Medulla oblongata (tissue), 1 donor: Measurements from ENCODE around the gene FMO4.
"Not testable (repeated sequence)": the region's sequence is repeated elsewhere in the genome, so short reads cannot be mapped to it uniquely, and the experiment has no call there.

Source experiments
- DNase-seq: peaks from one replicate; pipeline ENCODE4 v3.0.0-alpha.2; 2015; ENCODE audit errors: extremely low spot score

FMO4 gene

GRCh38 chr1:171313835-171314320, at the start of gene FMO4:
Gene FMO4, plus strand, starts transcription at chr1:171314183. Its CDS starts 5,643 bp downstream, at chr1:171319826.
- DNase-seq: peak; percentile 99

- no peak for DNase-seq
Observed at GRCh38 chr1:171265686-171266085, 48.3 kb upstream of the FMO4 start.

GRCh38 chr1:171266930-171267329, 47.1 kb upstream of the FMO4 start:
- no peak for DNase-seq

- no peak for DNase-seq
Observed at GRCh38 chr1:171267391-171267790, 46.6 kb upstream of the FMO4 start.

- DNase-seq: no peak
Observed at GRCh38 chr1:171270806-171271205, 43.2 kb upstream of the FMO4 start.

- no peak for DNase-seq
Observed at GRCh38 chr1:171277534-171277933, 36.4 kb upstream of the FMO4 start.

GRCh38 chr1:171279234-171279633, 34.7 kb upstream of the FMO4 start:
- DNase-seq: no peak

- no peak for DNase-seq
Observed at GRCh38 chr1:171279678-171280077, 34.3 kb upstream of the FMO4 start.

GRCh38 chr1:171280599-171280998, 33.4 kb upstream of the FMO4 start:
- DNase-seq: no peak

GRCh38 chr1:171286032-171286705, 27.8 kb upstream of the FMO4 start:
- DNase-seq: no peak

GRCh38 chr1:171290621-171291020, 23.4 kb upstream of the FMO4 start:
- DNase-seq: no peak

- DNase-seq: no peak
Observed at GRCh38 chr1:171292799-171293198, 21.2 kb upstream of the FMO4 start.

- DNase-seq: not testable (repeated sequence)
Observed at GRCh38 chr1:171295383-171295782, 18.6 kb upstream of the FMO4 start.

- no peak for DNase-seq
Observed at GRCh38 chr1:171295821-171296220, 18.2 kb upstream of the FMO4 start.

- no peak for DNase-seq
Observed at GRCh38 chr1:171296897-171297296, 17.1 kb upstream of the FMO4 start.

- no peak for DNase-seq
Observed at GRCh38 chr1:171298696-171299095, 15.3 kb upstream of the FMO4 start.

- DNase-seq: no peak
Observed at GRCh38 chr1:171299342-171299741, 14.6 kb upstream of the FMO4 start.

GRCh38 chr1:171300401-171300800, 13.6 kb upstream of the FMO4 start:
- DNase-seq: no peak

- DNase-seq: no peak
Observed at GRCh38 chr1:171310661-171311087, 3.3 kb upstream of the FMO4 start.

- DNase-seq: no peak
Observed at GRCh38 chr1:171311771-171312558, 2.0 kb upstream of the FMO4 start.

GRCh38 chr1:171313319-171313834, 606 bp upstream of the FMO4 start:
- no peak for DNase-seq

GRCh38 chr1:171329251-171329650, 15.3 kb downstream of the FMO4 start:
- DNase-seq: no peak
